H9 (cell line): Measurements from ENCODE around the gene TAF13. TPM values are rescaled to one million over a fixed set of nuclear protein-coding genes. Genes with fewer than 3 reads are reported as not detected.

Source experiments
- DNase-seq: peaks from one replicate; pipeline ENCODE4 v3.0.0-alpha.2; 2017
- H2AFZ ChIP-seq: one replicate; pipeline ENCODE4 v1.6.1; 2013; ENCODE audit warnings: mild to moderate bottlenecking, low read length, control low read depth, moderate library complexity
- H2AK5ac ChIP-seq: 2 replicates; pipeline ENCODE4 v1.6.1; 2013; ENCODE audit warnings: low read length, control low read depth, mixed read lengths; ENCODE audit not compliant: insufficient read length
- H2BK120ac ChIP-seq: one replicate; pipeline ENCODE4 v1.6.1; 2013; ENCODE audit warnings: low read depth, mild to moderate bottlenecking, low read length, control low read depth, inconsistent platforms; ENCODE audit not compliant: poor library complexity, severe bottlenecking
- H2BK12ac ChIP-seq: 2 replicates; pipeline ENCODE4 v1.6.1; 2013; ENCODE audit warnings: low read length, control low read depth, mixed read lengths, low read depth; ENCODE audit not compliant: insufficient read length
- H2BK15ac ChIP-seq: 2 replicates; pipeline ENCODE4 v1.6.1; 2013; ENCODE audit warnings: low read depth, low read length, control low read depth
- H2BK20ac ChIP-seq: one replicate; pipeline ENCODE4 v1.6.1; 2013; ENCODE audit warnings: low read depth, mild to moderate bottlenecking, low read length, control low read depth, inconsistent platforms; ENCODE audit not compliant: poor library complexity, severe bottlenecking
- H2BK5ac ChIP-seq: 2 replicates; pipeline ENCODE4 v1.6.1; 2013; ENCODE audit warnings: low read length, control low read depth, mixed read lengths; ENCODE audit not compliant: insufficient read length
- H3K14ac ChIP-seq: 2 replicates; pipeline ENCODE4 v1.6.1; 2013; ENCODE audit warnings: low read length, control low read depth; ENCODE audit not compliant: insufficient read depth
- H3K18ac ChIP-seq: 2 replicates; pipeline ENCODE4 v1.6.1; 2013; ENCODE audit warnings: low read depth, mild to moderate bottlenecking, mixed read lengths, low read length, control low read depth; ENCODE audit not compliant: insufficient read length
- H3K23ac ChIP-seq: 2 replicates; pipeline ENCODE4 v1.6.1; 2013; ENCODE audit warnings: low read length, control low read depth, mixed read lengths, low read depth; ENCODE audit not compliant: insufficient read length
- H3K23me2 ChIP-seq: 2 replicates; pipeline ENCODE4 v1.6.1; 2013; ENCODE audit warnings: low read depth, mild to moderate bottlenecking, mixed read lengths, low read length, control low read depth; ENCODE audit not compliant: insufficient read length, poor library complexity, severe bottlenecking
- H3K27ac ChIP-seq: 2 replicates; pipeline ENCODE4 v1.5.1; 2013; ENCODE audit warnings: low read length, control low read depth, mixed read lengths, low read depth; ENCODE audit not compliant: insufficient read length
- H3K27me3 ChIP-seq: 2 replicates; pipeline ENCODE4 v1.6.1; 2013; ENCODE audit warnings: low read length, control low read depth, inconsistent platforms; ENCODE audit not compliant: insufficient read depth
- H3K4ac ChIP-seq: 2 replicates; pipeline ENCODE4 v1.6.1; 2013; ENCODE audit warnings: low read depth, mild to moderate bottlenecking, control low read depth, inconsistent platforms, low read length, moderate library complexity
- H3K4me1 ChIP-seq: 2 replicates; pipeline ENCODE4 v1.6.1; 2013; ENCODE audit warnings: low read length, control low read depth, inconsistent platforms; ENCODE audit not compliant: insufficient read depth
- H3K4me2 ChIP-seq: 2 replicates; pipeline ENCODE4 v1.6.1; 2013; ENCODE audit warnings: low read length, control low read depth, mixed read lengths; ENCODE audit not compliant: insufficient read length, insufficient read depth
- H3K56ac ChIP-seq: 2 replicates; pipeline ENCODE4 v1.6.1; 2013; ENCODE audit warnings: low read depth, mild to moderate bottlenecking, mixed read lengths, low read length, control low read depth; ENCODE audit not compliant: insufficient read length
- H3K79me1 ChIP-seq: 2 replicates; pipeline ENCODE4 v1.6.1; 2013; ENCODE audit warnings: low read depth, mild to moderate bottlenecking, moderate library complexity, low read length, control low read depth, inconsistent platforms; ENCODE audit not compliant: insufficient read depth, poor library complexity, severe bottlenecking
- H3K79me2 ChIP-seq: 2 replicates; pipeline ENCODE4 v1.6.1; 2013; ENCODE audit warnings: low read length, control low read depth, inconsistent platforms; ENCODE audit not compliant: insufficient read depth
- H3K9ac ChIP-seq: 2 replicates; pipeline ENCODE4 v1.6.1; 2013; ENCODE audit warnings: low read length, control low read depth, mixed read lengths; ENCODE audit not compliant: insufficient read length; ENCODE audit errors: extremely low read depth
- H3K9me3 ChIP-seq: one replicate; pipeline ENCODE4 v1.6.1; 2013; ENCODE audit warnings: low read depth, low read length, inconsistent platforms; ENCODE audit not compliant: control insufficient read depth
- H3T11ph ChIP-seq: one replicate; pipeline ENCODE4 v1.6.1; 2013; ENCODE audit warnings: mild to moderate bottlenecking, low read length, control low read depth, inconsistent platforms
- H4K20me1 ChIP-seq: one replicate; pipeline ENCODE4 v1.6.1; 2013; ENCODE audit not compliant: control insufficient read depth, insufficient read length, insufficient read depth
- H4K5ac ChIP-seq: 2 replicates; pipeline ENCODE4 v1.6.1; 2013; ENCODE audit warnings: low read depth, mild to moderate bottlenecking, mixed read lengths, low read length, control low read depth; ENCODE audit not compliant: insufficient read length
- H4K8ac ChIP-seq: replicated peaks from 2 replicates; pipeline ENCODE4 v1.6.1; 2013; ENCODE audit warnings: low read length, control low read depth, mixed read lengths, low read depth; ENCODE audit not compliant: insufficient read length
- H4K91ac ChIP-seq: 2 replicates; pipeline ENCODE4 v1.6.1; 2013; ENCODE audit warnings: low read depth, mild to moderate bottlenecking, moderate library complexity, mixed read lengths, low read length, control low read depth; ENCODE audit not compliant: insufficient read length
- H3K27ac Mint-ChIP-seq, 3 experiments: 2 replicates in 2 of 3; 3 replicates in 1 of 3; pipeline ENCODE4 v1.8.0; 2020 to 2021; ENCODE audit warnings: mixed read lengths in 3 of 3, mild to moderate bottlenecking in 1 of 3, moderate library complexity in 1 of 3
- H3K27me3 Mint-ChIP-seq: 2 replicates; pipeline ENCODE4 v1.8.0; 2021; ENCODE audit warnings: low read depth, mild to moderate bottlenecking, moderate library complexity, mixed read lengths
- H3K36me3 Mint-ChIP-seq, 3 experiments: 2 replicates in 2 of 3; 3 replicates in 1 of 3; pipeline ENCODE4 v1.8.0; 2020 to 2021; ENCODE audit warnings: low read depth in 3 of 3, mixed read lengths in 3 of 3; ENCODE audit not compliant: insufficient read depth in 1 of 3
- H3K4me1 Mint-ChIP-seq, 2 experiments: 2 replicates each; pipeline ENCODE4 v1.8.0; 2020; ENCODE audit warnings: mixed read lengths in 2 of 2
- H3K4me3 Mint-ChIP-seq, 2 experiments: 2 replicates in 1 of 2; 3 replicates in 1 of 2; pipeline ENCODE4 v1.8.0; 2020 to 2021; ENCODE audit warnings: mild to moderate bottlenecking in 2 of 2, mixed read lengths in 2 of 2, moderate library complexity in 1 of 2
- H3K9me3 Mint-ChIP-seq, 2 experiments: 2 replicates in 1 of 2; 3 replicates in 1 of 2; pipeline ENCODE4 v1.8.0; 2020; ENCODE audit warnings: mild to moderate bottlenecking in 2 of 2, mixed read lengths in 2 of 2, moderate library complexity in 1 of 2
- CTCF ChIP-seq: fragments of 200-600 bp; sonication (generic); conservative IDR thresholded peaks from 3 replicates; pipeline ENCODE4 v1.8.0; 2021; ENCODE audit warnings: antibody characterized with exemption, mild to moderate bottlenecking
- WGBS: extraction: QIAGEN DNeasy Blood & Tissue Kit; methylation state at CpG from one replicate; pipeline ENCODE4 v1.1.7; 2013; ENCODE audit warnings: missing lambda C conversion rate, low lambda C conversion rate, mixed read lengths; ENCODE audit not compliant: insufficient read length; ENCODE audit errors: extremely low coverage; 5-methylcytosine and 5-hydroxymethylcytosine counted together
- total RNA-seq: library from RNA; stranded (reverse); gene quantifications from 2 replicates; pipeline ENCODE4 v1.2.1, GENCODE V29; 2021

Gene TAF13
- total RNA-seq, 1 experiment from 2014 or later: 50.9 TPM

GRCh38 chr1:109045595-109045994 lies 30.2 kb downstream of the TAF13 start:
- Mint-ChIP-seq H3K9me3 (no peaks in the 10 kb centered on the region), H3K36me3 (no peaks in the 10 kb centered on the region), H3K4me3 (no peak overlapping the region), H3K27me3 (peaks cover 3% of the 10 kb centered on the region; the same call in 1 of the 2 replicates), H3K4me1 (peaks cover 6% of the 10 kb centered on the region in 2 experiments), H3K27ac (no peak overlapping the region)
- no peak overlapping the region for H3K9ac ChIP-seq
- no CpG with 5 or more reads among the region's 1 CpG for WGBS
- H2BK20ac ChIP-seq: no peak overlapping the region
- no peaks in the 10 kb centered on the region for H3K27me3 ChIP-seq
- H3K18ac ChIP-seq: no peak overlapping the region
- H3K23ac ChIP-seq: no peak overlapping the region
- no peak overlapping the region for H4K91ac ChIP-seq
- H3K14ac ChIP-seq: no peak overlapping the region
- H2AK5ac ChIP-seq: no peak overlapping the region
- H3K4ac ChIP-seq: no peak overlapping the region
- H2BK120ac ChIP-seq: no peak overlapping the region
- no peak overlapping the region for H2BK5ac ChIP-seq
- no peaks in the 10 kb centered on the region for H4K20me1 ChIP-seq
- no peak overlapping the region for H4K8ac ChIP-seq
- no peaks in the 10 kb centered on the region for H3K4me1 ChIP-seq
- no peak overlapping the region for H3K4me2 ChIP-seq
- H3K79me2 ChIP-seq: no peaks in the 10 kb centered on the region
- no peaks in the 10 kb centered on the region for H3K9me3 ChIP-seq
- H3K27ac ChIP-seq: no peak overlapping the region
- H3K23me2 ChIP-seq: peaks cover 7% of the 10 kb centered on the region
- H2BK12ac ChIP-seq: no peak overlapping the region
- no peak overlapping the region for H2BK15ac ChIP-seq
- TF ChIP-seq CTCF: no peak
- H3K79me1 ChIP-seq: no peaks in the 10 kb centered on the region
- DNase-seq: no peak
- no peak overlapping the region for H4K5ac ChIP-seq
- H3T11ph ChIP-seq: no peak overlapping the region
- H3K56ac ChIP-seq: no peak overlapping the region
- H2AFZ ChIP-seq: no peak overlapping the region
